Neutrophil (primary cell): ENCODE data around the gene TMEM151B.

ENCODE experiments used
- H3K27ac ChIP-seq: fragments of 200-600 bp; sonication (generic); 2 replicates; pipeline ENCODE4 v1.5.1; 2016; ENCODE audit warnings: mild to moderate bottlenecking, moderate library complexity
- H3K27me3 ChIP-seq: fragments of 200-600 bp; sonication (generic); 2 replicates; pipeline ENCODE4 v1.6.0; 2016; ENCODE audit warnings: mild to moderate bottlenecking
- H3K36me3 ChIP-seq: fragments of 200-600 bp; sonication (generic); 2 replicates; pipeline ENCODE4 v1.5.1; 2017
- H3K4me1 ChIP-seq, 2 experiments: fragments of 200-600 bp in 1 of 2; sonication (generic) in 1 of 2; 1 replicate in 1 of 2; 2 replicates in 1 of 2; pipeline versions ENCODE4 v1.5.1 to v1.6.1; 2013 to 2016; ENCODE audit warnings: low read depth in 1 of 2, low read length in 1 of 2, mild to moderate bottlenecking in 1 of 2, moderate library complexity in 1 of 2; ENCODE audit not compliant: control insufficient read depth in 1 of 2, insufficient read depth in 1 of 2
- H3K4me3 ChIP-seq, 2 experiments: fragments of 200-600 bp in 1 of 2; sonication (generic) in 1 of 2; 1 replicate in 1 of 2; 2 replicates in 1 of 2; pipeline ENCODE4 v1.5.1; 2013 to 2016; ENCODE audit warnings: low read depth in 1 of 2, low read length in 1 of 2, mild to moderate bottlenecking in 1 of 2, moderate library complexity in 1 of 2
- H3K9me3 ChIP-seq: fragments of 200-600 bp; sonication (generic); 2 replicates; pipeline ENCODE4 v1.5.1; 2016
- TF ChIP-seq, protein P1 (sequence below): fragments of 200-600 bp; sonication (generic); IDR thresholded peaks from 2 replicates; pipeline ENCODE4 v1.5.1; 2016; ENCODE audit warnings: antibody characterized with exemption

The TMEM151B gene

DNA sequence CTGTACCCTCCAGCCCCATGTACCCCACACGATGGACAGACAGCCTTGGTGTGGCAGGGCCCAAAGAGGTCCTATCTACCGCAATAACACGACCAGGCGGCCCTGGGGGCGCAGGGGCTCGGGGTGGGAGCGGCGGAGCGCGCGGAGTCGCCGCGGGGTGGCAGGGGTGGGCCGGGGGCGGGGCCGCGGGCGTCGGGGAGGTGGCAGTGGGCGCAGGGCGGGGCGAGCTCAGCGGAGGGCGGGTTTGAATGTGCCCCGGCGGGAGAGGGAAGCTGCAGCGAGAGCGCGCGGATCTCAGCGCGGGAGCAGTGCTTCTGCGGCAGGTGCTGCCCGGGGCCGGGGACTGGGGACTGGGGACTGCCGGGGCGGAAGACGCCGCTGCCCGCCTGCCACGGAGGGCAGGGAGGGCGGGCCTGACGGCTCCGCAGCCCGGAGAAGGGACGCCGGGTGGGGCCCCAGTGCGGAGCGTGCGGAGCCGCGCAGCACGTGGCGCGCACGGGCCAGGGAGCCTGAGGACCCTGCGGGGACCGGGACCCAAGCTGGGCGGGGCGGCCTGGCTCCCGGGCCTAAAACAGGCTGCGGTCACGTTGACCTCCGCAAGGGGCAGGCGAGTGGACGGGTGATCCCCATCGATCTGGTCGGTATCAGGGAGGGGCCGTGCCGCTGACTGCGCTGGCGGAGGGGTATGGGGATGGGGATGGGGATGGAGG is 46.8 kb upstream of the TMEM151B start, which contains the start of gene SLC29A1:
TSS of gene SLC29A1 (plus strand) at position 277 of the 710 bp plus-strand sequence. CDS start 3,719 bp downstream, outside the sequence.
- no peaks in the 10 kb centered on the region for H3K9me3 ChIP-seq
- peaks cover 56 to 64% of the 10 kb centered on the region in 2 experiments for H3K4me1 ChIP-seq
- peaks cover 12% of the 10 kb centered on the region for H3K27me3 ChIP-seq
- H3K27ac ChIP-seq = peak within 1 kb of the TSS; percentile 31
- no peaks in the 10 kb centered on the region for H3K36me3 ChIP-seq
- TF ChIP-seq, protein P1, sequence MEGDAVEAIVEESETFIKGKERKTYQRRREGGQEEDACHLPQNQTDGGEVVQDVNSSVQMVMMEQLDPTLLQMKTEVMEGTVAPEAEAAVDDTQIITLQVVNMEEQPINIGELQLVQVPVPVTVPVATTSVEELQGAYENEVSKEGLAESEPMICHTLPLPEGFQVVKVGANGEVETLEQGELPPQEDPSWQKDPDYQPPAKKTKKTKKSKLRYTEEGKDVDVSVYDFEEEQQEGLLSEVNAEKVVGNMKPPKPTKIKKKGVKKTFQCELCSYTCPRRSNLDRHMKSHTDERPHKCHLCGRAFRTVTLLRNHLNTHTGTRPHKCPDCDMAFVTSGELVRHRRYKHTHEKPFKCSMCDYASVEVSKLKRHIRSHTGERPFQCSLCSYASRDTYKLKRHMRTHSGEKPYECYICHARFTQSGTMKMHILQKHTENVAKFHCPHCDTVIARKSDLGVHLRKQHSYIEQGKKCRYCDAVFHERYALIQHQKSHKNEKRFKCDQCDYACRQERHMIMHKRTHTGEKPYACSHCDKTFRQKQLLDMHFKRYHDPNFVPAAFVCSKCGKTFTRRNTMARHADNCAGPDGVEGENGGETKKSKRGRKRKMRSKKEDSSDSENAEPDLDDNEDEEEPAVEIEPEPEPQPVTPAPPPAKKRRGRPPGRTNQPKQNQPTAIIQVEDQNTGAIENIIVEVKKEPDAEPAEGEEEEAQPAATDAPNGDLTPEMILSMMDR = peak; percentile 27
- peak within 1 kb of the TSS; percentile 34 to 66 for H3K4me3 ChIP-seq

DNA sequence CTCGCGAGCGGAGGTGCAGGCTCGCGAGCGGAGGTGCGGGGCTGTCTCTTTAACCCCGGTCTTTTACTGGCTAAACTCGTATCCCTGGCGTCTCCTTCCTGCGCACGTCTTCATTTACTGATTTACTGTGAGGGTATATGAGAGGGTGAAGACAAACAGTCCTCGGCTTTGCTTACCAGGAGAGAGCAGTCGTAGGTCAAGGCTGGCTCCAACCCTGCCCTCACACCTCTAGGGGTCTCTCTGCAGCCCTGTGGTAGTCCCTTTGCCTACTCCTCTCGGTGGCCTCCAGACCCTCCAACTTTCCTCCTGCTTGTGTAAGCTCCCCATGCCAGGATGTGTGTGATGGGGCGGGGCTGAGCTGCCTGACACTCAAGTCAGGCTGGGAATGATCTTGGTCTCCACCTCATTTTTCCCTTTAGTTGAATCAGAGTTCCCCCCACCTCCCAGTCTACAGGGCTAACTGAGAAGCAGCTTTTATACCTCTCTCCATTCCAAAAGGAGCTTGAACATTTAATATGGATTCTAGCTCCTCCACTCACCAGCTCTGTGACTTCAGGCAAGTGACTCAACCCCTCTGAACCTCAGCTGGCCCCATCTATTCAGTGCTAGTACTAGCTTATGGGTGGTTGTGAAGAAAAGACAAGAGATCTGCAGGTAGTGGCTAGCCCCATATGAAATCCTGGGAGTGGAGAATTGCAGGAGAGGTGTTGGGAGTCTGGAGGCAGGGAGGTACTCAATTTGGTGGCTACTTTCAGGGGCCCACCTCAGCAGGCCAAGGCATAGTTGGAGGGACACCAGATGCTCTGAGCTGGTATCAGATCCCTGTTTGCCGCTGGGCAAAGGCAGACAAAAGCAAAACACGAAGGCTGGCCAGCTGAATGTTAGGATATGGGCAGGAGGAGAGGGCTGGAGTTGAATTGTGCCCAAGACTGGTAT is 46.0 kb upstream of the TMEM151B start:
- Histone ChIP-seq H3K4me1 (peaks cover 56 to 61% of the 10 kb centered on the region in 2 experiments), H3K27ac (no peak overlapping the region)

DNA sequence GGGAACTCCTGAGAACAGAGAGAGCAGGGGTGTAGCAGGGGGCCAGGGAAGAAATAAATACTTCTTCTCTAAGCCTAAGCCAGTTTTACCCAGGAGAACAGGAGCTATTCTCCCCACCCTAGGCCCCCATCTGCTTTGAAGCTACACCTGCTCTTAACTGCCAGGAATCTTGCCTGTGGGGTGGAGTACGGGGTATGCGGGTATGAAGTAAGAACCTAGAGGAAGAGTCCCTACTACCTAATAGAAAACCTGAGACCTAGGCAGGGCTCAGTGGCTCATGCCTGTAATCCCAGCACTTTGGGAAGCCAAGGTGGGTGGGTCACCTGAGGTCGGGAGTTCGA is 45.3 kb upstream of the TMEM151B start:
- H3K9me3 ChIP-seq = no peaks in the 10 kb centered on the region
- peaks cover 59 to 61% of the 10 kb centered on the region in 2 experiments for H3K4me1 ChIP-seq
- H3K27ac ChIP-seq = no peak overlapping the region
- H3K27me3 ChIP-seq = peaks cover 12% of the 10 kb centered on the region
- H3K36me3 ChIP-seq = no peaks in the 10 kb centered on the region
- H3K4me3 ChIP-seq = no peak overlapping the region
- TF ChIP-seq, protein P1 = no peak

More for the DNA sequence above, 46.0 kb upstream of the TMEM151B start:
- TF ChIP-seq, protein P1 = no peak
- Histone ChIP-seq H3K4me3 (peak overlapping the region; percentile 31 to 66), H3K36me3 (no peaks in the 10 kb centered on the region), H3K27me3 (peaks cover 12% of the 10 kb centered on the region), H3K9me3 (no peaks in the 10 kb centered on the region)

DNA sequence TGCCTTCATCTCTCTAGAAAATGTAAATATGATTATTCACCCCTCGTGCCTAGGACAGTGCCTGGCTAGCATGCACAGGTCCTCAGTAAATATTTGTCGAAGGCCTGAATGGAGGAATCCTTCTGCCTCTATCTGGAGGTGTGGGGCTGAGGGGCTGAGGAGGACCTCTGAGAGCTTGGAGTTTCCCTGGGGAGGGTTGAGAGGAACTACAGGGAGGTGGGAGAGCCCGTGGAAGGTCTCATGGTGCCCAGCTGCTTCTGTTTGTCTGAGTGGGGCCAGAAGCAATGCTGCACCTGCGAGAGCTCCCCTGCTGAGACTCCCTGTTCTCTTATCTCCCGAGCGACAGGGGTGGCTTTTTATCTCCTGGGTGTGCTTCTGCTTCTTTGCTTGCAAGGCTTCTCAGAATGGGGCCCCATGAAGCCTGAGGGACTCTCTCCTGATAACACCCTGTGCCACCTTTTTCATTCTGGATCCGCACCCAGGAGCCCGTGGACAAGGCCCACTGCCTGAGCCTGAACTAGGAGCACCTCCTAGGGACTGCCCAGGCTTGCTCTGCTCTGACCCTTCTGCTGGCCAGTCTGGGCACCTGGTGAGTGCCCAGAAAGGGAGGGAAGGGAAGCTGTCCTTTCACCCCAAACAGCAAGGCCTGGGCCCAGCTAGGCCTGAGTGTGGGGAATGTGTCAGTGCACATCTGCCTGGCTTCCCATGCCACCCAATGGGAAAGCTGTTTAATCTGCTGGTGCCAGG is 44.5 kb upstream of the TMEM151B start:
- Histone ChIP-seq H3K4me1 (peaks cover 59 to 64% of the 10 kb centered on the region in 2 experiments), H3K27ac (peak overlapping the region; percentile 76), H3K27me3 (peaks cover 12% of the 10 kb centered on the region), H3K36me3 (no peaks in the 10 kb centered on the region), H3K9me3 (no peaks in the 10 kb centered on the region), H3K4me3 (peak overlapping the region in 1 of 2 experiments; percentile 0)
- TF ChIP-seq, protein P1 = no peak
